ENCODE measurements around the gene AGO4. TPM values are rescaled to one million over a fixed set of nuclear protein-coding genes. Genes with fewer than 3 reads are reported as not detected.

Gene AGO4
- total RNA-seq, 2 experiments from 2014 or later: 12.1 to 16.1 TPM

DNA sequence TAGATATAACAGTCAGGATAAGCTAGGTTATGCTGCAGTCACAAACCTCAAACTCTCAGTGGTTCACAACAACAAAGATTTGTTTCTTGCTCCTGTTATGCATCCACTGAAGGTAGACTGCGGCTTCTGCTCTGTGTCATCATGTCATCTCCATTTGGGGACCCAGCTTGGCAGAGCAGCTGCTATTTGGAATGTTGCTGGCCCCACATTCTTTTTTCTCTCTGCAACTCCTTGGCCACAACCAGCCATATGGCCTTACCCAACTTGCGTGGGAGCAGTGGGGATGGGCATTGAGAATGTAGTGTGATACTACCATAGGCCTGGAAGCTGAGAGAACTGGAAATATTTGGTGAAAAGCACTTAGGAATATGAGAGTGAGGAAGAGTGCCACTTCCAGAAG is 26.4 kb downstream of the AGO4 start:
- Mint-ChIP-seq H3K4me1 (no peaks in the 10 kb centered on the region), H3K27ac (no peak overlapping the region), H3K4me3 (no peak overlapping the region), H3K27me3 (no peaks in the 10 kb centered on the region), H3K9me3 (ENCODE audit: low read depth) (no peaks in the 10 kb centered on the region), H3K36me3 (peaks cover 31% of the 10 kb centered on the region)
- DNase-seq (no peak), ATAC-seq (no peak)
- CTCF ChIA-PET: no interaction called here

GRCh38 chr1:35835398-35835797 is 27.6 kb downstream of the AGO4 start:
- CTCF ChIA-PET: no interaction called here
- DNase-seq (no peak), ATAC-seq (no peak)
- H3K4me3 Mint-ChIP-seq: no peak overlapping the region
- H3K27me3 Mint-ChIP-seq: no peaks in the 10 kb centered on the region
- H3K36me3 Mint-ChIP-seq: peaks cover 31% of the 10 kb centered on the region
- no peaks in the 10 kb centered on the region for H3K9me3 Mint-ChIP-seq (ENCODE audit: low read depth)
- no peaks in the 10 kb centered on the region for H3K4me1 Mint-ChIP-seq
- no peak overlapping the region for H3K27ac Mint-ChIP-seq

- CTCF ChIA-PET: no interaction called here
- H3K27ac Mint-ChIP-seq: no peak overlapping the region
These were observed 28.9 kb downstream of the AGO4 start for GRCh38 chr1:35836734-35837133.

GRCh38 chr1:35838693-35839245 is 31.0 kb downstream of the AGO4 start:
- Mint-ChIP-seq H3K27me3 (no peaks in the 10 kb centered on the region), H3K36me3 (peaks cover 30% of the 10 kb centered on the region), H3K27ac (no peak overlapping the region), H3K9me3 (ENCODE audit: low read depth) (no peaks in the 10 kb centered on the region), H3K4me1 (no peaks in the 10 kb centered on the region), H3K4me3 (no peak overlapping the region)
- ATAC-seq (no peak), DNase-seq (no peak)
- CTCF ChIA-PET: no interaction called here

More at GRCh38 chr1:35836734-35837133, 28.9 kb downstream of the AGO4 start:
- Mint-ChIP-seq H3K4me3 (no peak overlapping the region), H3K36me3 (peaks cover 29% of the 10 kb centered on the region), H3K27me3 (no peaks in the 10 kb centered on the region), H3K9me3 (ENCODE audit: low read depth) (no peaks in the 10 kb centered on the region), H3K4me1 (no peaks in the 10 kb centered on the region)
- DNase-seq: no peak
- ATAC-seq: no peak

DNA sequence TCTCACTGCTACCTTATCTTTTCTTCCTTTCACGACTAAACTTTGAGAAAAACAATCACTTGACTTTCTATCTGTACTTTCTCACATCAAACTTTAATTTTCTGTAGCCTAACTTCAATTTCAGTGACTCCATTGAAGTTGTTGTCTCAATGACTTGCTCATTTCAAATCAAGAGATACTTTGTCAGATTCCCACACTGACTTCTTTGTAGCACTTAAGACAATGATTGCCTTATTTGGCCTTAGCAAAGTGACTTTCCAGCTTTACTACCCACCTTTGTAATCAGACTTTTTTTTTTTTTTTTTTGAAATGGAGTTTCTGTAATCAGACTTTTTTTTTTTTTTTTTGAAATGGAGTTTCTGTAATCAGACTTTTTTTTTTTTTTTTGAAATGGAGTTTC is 37.0 kb downstream of the AGO4 start:
- ATAC-seq: no peak
- Mint-ChIP-seq H3K27ac (no peak overlapping the region), H3K4me1 (no peaks in the 10 kb centered on the region), H3K9me3 (ENCODE audit: low read depth) (no peaks in the 10 kb centered on the region), H3K36me3 (peaks cover 10% of the 10 kb centered on the region), H3K4me3 (no peak overlapping the region), H3K27me3 (no peaks in the 10 kb centered on the region)
- CTCF ChIA-PET: interaction anchor here (0.7 kb wide), 1 partner anchor 129 kb away, joined by 3 read pairs; no protein-coding TSS in a partner anchor
- DNase-seq: no peak

GRCh38 chr1:35845766-35846165 is 38.0 kb downstream of the AGO4 start:
- ATAC-seq: no peak
- Mint-ChIP-seq H3K27me3 (no peaks in the 10 kb centered on the region), H3K4me1 (no peaks in the 10 kb centered on the region), H3K4me3 (no peak overlapping the region), H3K27ac (no peak overlapping the region), H3K9me3 (ENCODE audit: low read depth) (no peaks in the 10 kb centered on the region), H3K36me3 (peaks cover 15% of the 10 kb centered on the region)
- DNase-seq: no peak
- CTCF ChIA-PET: no interaction called here

- Mint-ChIP-seq H3K4me3 (no peak overlapping the region), H3K36me3 (peaks cover 12% of the 10 kb centered on the region), H3K27me3 (no peaks in the 10 kb centered on the region), H3K9me3 (ENCODE audit: low read depth) (no peaks in the 10 kb centered on the region), H3K27ac (no peak overlapping the region), H3K4me1 (no peaks in the 10 kb centered on the region)
- ATAC-seq: no peak
- CTCF ChIA-PET: no interaction called here
- DNase-seq: no peak
These were observed 40.2 kb downstream of the AGO4 start for GRCh38 chr1:35847935-35848565.

DNA sequence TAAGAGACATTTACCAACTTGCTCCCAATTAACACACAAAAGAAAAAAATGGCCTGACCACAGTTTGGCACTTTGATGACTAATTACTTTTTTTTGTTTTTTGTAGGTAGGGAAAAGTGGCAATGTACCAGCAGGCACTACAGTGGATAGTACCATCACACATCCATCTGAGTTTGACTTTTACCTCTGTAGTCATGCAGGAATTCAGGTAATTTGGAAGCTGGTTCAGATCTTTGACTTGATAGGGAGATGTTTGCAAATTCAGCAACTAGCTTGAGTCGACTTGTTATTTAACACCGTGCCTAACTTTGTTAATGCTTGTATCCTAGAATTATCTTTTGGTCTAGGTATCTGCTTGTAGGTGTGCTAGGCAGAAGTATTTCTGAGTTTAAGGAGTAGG is 42.2 kb downstream of the AGO4 start:
- H3K4me3 Mint-ChIP-seq: no peak overlapping the region
- no peaks in the 10 kb centered on the region for H3K4me1 Mint-ChIP-seq
- no peak for DNase-seq
- no peaks in the 10 kb centered on the region for H3K27me3 Mint-ChIP-seq
- CTCF ChIA-PET: no interaction called here
- ATAC-seq: no peak
- H3K9me3 Mint-ChIP-seq (ENCODE audit: low read depth): no peaks in the 10 kb centered on the region
- H3K27ac Mint-ChIP-seq: no peak overlapping the region
- peaks cover 13% of the 10 kb centered on the region for H3K36me3 Mint-ChIP-seq

- CTCF ChIA-PET: interaction anchor here (0.7 to 0.8 kb wide), 3 partner anchors 32 to 158 kb away, joined by 3 read pairs; partner anchors contain the start of gene AGO1
- peaks cover 13% of the 10 kb centered on the region for H3K36me3 Mint-ChIP-seq
- no peak overlapping the region for H3K27ac Mint-ChIP-seq
- H3K9me3 Mint-ChIP-seq (ENCODE audit: low read depth): no peaks in the 10 kb centered on the region
- no peak for DNase-seq
- ATAC-seq: no peak
- no peak overlapping the region for H3K4me3 Mint-ChIP-seq
- H3K4me1 Mint-ChIP-seq: no peaks in the 10 kb centered on the region
- H3K27me3 Mint-ChIP-seq: no peaks in the 10 kb centered on the region
These were observed 42.9 kb downstream of the AGO4 start for GRCh38 chr1:35850716-35851115.

DNA sequence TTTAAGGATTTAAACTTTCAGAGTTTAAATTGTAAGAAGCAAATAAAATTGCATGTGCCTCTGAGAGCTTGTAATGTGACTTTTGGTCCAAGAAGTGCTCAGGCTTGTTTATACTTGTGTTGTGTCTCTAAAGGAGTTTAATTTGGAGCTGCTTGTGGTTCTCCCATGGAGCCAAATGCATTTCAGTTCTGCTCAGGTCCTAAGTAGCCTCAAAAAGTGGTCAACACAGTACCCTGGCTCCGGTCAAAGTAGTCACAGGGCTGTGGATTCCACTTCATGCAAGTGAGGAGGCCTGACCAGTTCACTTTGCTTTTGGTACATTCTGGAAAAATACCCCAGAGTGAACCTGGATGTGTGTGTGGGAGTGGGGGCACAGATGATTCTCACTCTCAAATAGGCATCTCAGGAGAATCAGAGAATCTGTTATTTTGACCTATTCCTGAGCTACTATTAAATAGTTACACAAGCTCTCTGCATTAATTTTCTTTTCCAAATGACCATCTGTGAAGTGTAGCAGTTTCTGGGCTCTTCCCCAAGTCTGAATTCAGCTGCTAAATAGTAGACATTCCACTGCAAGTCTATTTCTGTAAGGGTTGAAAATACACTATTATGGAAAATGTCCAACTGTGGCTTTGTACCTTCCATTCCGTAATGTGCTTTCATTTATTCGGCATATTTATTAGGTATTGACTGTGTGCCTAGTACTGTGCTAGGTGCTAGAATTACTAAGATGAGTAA is 43.5 kb downstream of the AGO4 start:
- Mint-ChIP-seq H3K9me3 (ENCODE audit: low read depth) (no peaks in the 10 kb centered on the region), H3K36me3 (peaks cover 15% of the 10 kb centered on the region), H3K4me1 (no peaks in the 10 kb centered on the region), H3K27me3 (no peaks in the 10 kb centered on the region), H3K4me3 (no peak overlapping the region), H3K27ac (no peak overlapping the region)
- ATAC-seq: no peak
- CTCF ChIA-PET: interaction anchor here (0.7 to 0.8 kb wide), 3 partner anchors 32 to 157 kb away, joined by 3 read pairs; partner anchors contain the start of gene AGO1
- DNase-seq: no peak

DNA sequence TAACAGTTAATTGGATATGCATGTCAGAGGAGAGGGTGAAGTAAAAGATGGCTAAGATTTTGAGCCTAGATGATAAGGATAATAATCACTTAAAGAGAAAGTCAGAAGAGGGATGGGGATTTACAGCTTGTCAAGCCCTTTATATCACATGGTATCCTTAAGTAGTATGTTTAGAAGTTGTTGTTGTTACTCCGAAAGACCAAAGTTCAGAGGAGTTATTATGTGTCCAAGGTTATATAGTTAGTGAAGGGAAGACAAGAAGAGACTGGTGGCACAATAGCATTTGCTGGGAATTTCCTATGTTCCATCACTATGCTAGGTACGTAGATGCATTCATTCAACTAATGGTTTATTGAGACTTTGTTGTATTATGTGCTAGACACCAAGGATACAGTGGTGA is 44.4 kb downstream of the AGO4 start:
- CTCF ChIA-PET: no interaction called here
- DNase-seq (no peak), ATAC-seq (no peak)
- Mint-ChIP-seq H3K4me3 (no peak overlapping the region), H3K27ac (no peak overlapping the region), H3K4me1 (no peaks in the 10 kb centered on the region), H3K9me3 (ENCODE audit: low read depth) (no peaks in the 10 kb centered on the region), H3K36me3 (peaks cover 15% of the 10 kb centered on the region), H3K27me3 (no peaks in the 10 kb centered on the region)

DNA sequence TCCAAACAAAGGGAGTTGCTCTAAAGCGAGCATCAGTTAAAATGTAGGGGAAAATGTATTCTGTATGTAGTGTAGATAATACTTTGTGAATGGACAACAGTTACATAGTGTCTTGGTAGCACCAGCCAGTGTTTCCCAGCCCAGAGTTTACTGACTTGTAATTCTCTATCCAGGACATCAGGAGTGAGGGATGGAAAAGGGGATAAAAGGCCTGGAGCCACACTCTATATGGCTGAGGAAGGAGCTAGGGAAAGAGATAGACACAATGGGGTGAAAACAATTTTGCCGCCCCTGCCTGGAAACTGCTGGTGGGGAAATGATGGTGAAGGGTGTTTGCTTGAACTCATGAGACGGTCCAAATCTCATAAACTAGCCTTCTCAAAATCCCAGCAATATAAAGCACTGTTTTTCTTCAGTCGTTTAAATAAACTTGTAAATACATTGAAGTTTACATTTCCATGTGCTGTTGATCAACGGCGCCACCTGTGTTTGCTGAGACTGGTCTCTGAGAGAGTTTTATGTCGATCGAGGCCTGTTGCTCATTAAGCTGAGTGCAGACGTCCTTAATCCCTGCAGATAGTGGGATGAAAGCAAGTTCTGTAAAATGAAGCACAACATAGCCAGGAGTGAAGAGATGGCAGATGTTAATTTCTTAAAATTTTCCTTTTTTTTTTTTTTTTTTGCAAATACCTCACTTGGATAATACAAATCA is 47.3 kb downstream of the AGO4 start:
- Mint-ChIP-seq H3K27ac (no peak overlapping the region), H3K36me3 (peaks cover 14% of the 10 kb centered on the region)
- CTCF ChIA-PET: interaction anchor here (1.0 to 1.7 kb wide), 2 partner anchors 28 to 128 kb away, joined by 3 to 4 read pairs; partner anchors contain the start of gene AGO1

GRCh38 chr1:35856964-35857363 is 49.1 kb downstream of the AGO4 start:
- DNase-seq: no peak
- Mint-ChIP-seq H3K27me3 (no peaks in the 10 kb centered on the region), H3K36me3 (peaks cover 9% of the 10 kb centered on the region), H3K9me3 (ENCODE audit: low read depth) (no peaks in the 10 kb centered on the region), H3K4me1 (no peaks in the 10 kb centered on the region), H3K27ac (no peak overlapping the region), H3K4me3 (no peak overlapping the region)
- CTCF ChIA-PET: interaction anchor here (1.7 kb wide), 1 partner anchor 26 kb away, joined by 4 read pairs; the partner anchor contains the start of gene AGO1
- no peak for ATAC-seq

More for the DNA sequence above, 47.3 kb downstream of the AGO4 start:
- no peak for ATAC-seq
- Mint-ChIP-seq H3K4me3 (no peak overlapping the region), H3K9me3 (ENCODE audit: low read depth) (no peaks in the 10 kb centered on the region), H3K27me3 (no peaks in the 10 kb centered on the region), H3K4me1 (no peaks in the 10 kb centered on the region)
- DNase-seq: no peak
